ENCODE measurements around the gene PALM3.

The PALM3 gene

DNA sequence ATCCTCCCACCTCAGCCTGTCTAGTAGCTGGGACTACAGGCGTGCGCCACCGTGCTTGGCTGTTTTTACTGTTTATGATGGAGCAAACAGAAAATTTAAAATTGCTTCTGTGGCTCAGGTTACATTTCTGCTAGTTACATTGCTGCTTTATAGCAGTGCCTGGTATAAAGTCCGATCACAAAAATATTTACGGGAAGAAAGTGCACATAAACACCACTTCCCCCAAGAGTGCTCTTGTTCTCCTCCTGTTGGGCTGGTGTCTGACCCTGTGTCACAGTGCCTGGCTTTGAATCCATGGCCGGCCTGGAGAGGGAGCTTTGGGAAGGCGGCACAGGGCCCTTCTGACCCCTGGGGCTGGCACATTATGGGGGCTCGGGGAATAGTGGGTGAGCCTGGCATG, 43.8 kb upstream of the PALM3 start:
- TF ChIP-seq CTCF (IDR thresholded peaks at IDR 0.05; ENCODE audit: low read depth, low read length): no peak
- DNase-seq: no peak
- Histone ChIP-seq H3K4me3 (ENCODE audit: low read depth, low read length) (no peak overlapping the region), H3K36me3 (peaks cover 47% of the 10 kb centered on the region), H3K27me3 (ENCODE audit: insufficient read depth, low read depth, severe bottlenecking) (no peaks in the 10 kb centered on the region), H3K27ac (no peak overlapping the region), H3K9me3 (ENCODE audit: severe bottlenecking) (no peaks in the 10 kb centered on the region)

DNA sequence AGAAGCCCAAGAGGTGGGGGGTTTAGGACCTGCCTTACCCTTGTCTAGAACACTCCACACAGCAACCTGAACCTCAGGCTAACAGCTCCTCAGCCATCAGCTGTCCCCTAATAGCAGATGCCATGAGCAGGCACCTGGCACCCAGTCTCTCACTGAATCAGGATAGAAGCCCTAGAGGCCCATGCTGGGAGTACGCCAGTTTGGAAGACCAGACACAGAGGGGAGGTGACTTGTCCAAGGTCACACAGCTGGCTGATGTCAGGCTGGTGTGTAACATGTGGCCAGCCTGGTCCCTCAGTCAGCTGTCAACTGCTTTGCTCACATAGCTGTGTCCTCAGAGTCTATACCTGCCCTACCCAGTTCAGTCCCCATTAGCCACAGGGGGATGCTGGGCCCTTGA, 41.4 kb upstream of the PALM3 start:
- no peaks in the 10 kb centered on the region for H3K27me3 ChIP-seq (ENCODE audit: insufficient read depth, low read depth, severe bottlenecking)

DNA sequence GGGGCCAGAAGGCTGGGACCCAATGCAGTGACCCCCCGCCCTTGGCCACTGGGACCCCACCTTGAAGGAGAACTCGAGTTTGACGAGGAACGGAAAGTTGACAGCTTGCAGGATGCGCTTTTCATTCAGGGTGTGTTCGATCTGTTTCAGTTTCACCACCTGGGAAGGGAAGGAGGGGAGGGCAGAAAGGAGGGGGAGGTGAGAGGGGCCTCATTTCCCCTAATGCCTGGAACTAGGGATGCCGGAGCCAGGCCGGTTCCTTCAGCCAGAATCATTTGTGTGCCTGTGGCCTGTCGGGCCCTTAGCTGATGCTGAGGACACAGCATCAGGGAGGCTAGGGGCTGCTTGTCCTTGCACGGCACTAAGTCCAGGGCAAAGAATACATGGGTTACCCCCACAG, 40.9 kb upstream of the PALM3 start:
- Histone ChIP-seq H3K9me3 (ENCODE audit: severe bottlenecking) (no peaks in the 10 kb centered on the region), H3K27me3 (ENCODE audit: insufficient read depth, low read depth, severe bottlenecking) (no peaks in the 10 kb centered on the region), H3K36me3 (peaks cover 61% of the 10 kb centered on the region), H3K4me3 (ENCODE audit: low read depth, low read length) (no peak overlapping the region), H3K27ac (no peak overlapping the region)
- no peak for TF ChIP-seq CTCF (IDR thresholded peaks at IDR 0.05; ENCODE audit: low read depth, low read length)
- no peak for DNase-seq

More for the DNA sequence above, 41.4 kb upstream of the PALM3 start:
- no peak for DNase-seq
- Histone ChIP-seq H3K36me3 (peaks cover 57% of the 10 kb centered on the region), H3K27ac (no peak overlapping the region), H3K9me3 (ENCODE audit: severe bottlenecking) (no peaks in the 10 kb centered on the region), H3K4me3 (ENCODE audit: low read depth, low read length) (no peak overlapping the region)
- TF ChIP-seq CTCF (IDR thresholded peaks at IDR 0.05; ENCODE audit: low read depth, low read length): no peak

GRCh38 chr19:14102102-14102696, 40.3 kb upstream of the PALM3 start:
- DNase-seq: no peak
- no peak for TF ChIP-seq CTCF (IDR thresholded peaks at IDR 0.05; ENCODE audit: low read depth, low read length)
- no peak overlapping the region for H3K27ac ChIP-seq
- H3K9me3 ChIP-seq (ENCODE audit: severe bottlenecking): no peaks in the 10 kb centered on the region
- H3K27me3 ChIP-seq (ENCODE audit: insufficient read depth, low read depth, severe bottlenecking): no peaks in the 10 kb centered on the region
- peaks cover 67% of the 10 kb centered on the region for H3K36me3 ChIP-seq
- no peak overlapping the region for H3K4me3 ChIP-seq (ENCODE audit: low read depth, low read length)

DNA sequence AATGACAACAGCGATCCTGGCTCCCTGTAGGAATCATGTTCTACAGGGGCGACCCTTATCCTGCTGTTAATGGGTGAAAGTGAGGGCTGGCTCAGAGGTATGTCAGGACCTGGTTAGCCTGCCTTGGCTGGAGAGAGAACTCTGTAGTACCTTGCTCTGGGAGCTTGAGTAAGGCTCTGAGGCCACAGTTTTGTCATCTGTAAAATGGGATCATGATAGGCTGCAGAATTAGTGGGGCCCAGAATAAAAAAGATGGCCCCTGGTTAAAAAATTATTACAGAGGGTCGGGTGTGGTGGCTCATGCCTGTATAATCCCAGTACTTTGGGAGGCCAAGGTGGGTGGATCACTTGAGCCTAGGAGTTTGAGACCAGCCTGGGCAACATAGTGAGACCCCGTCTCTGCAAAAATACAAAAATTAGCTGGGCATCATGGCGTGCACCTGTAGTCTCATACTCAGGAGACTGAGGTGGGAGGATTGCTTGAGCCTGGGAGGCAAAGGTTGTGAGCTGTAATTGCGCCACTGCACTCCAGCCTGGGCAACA, 39.2 kb upstream of the PALM3 start:
- Histone ChIP-seq H3K27me3 (ENCODE audit: insufficient read depth, low read depth, severe bottlenecking) (no peaks in the 10 kb centered on the region), H3K4me3 (ENCODE audit: low read depth, low read length) (no peak overlapping the region), H3K27ac (no peak overlapping the region), H3K36me3 (peaks cover 72% of the 10 kb centered on the region), H3K9me3 (ENCODE audit: severe bottlenecking) (no peaks in the 10 kb centered on the region)
- TF ChIP-seq CTCF (IDR thresholded peaks at IDR 0.05; ENCODE audit: low read depth, low read length): no peak
- no peak for DNase-seq

All from WERI-Rb-1 (cell line).